GM18861 (cell line): ENCODE data around the gene PKP4.

ENCODE experiments used
- ATAC-seq: cut with Tn5 transposase; IDR thresholded peaks from one replicate; pipeline ENCODE4 v1.9.1; 2021; ENCODE audit not compliant: unreplicated experiment

The PKP4 gene

GRCh38 chr2:158730621-158731140 lies 273.9 kb downstream of the PKP4 start:
- ATAC-seq = no peak

- no peak for ATAC-seq
Observed at GRCh38 chr2:158731386-158731785, 274.6 kb downstream of the PKP4 start.
